Body of pancreas (tissue), 4 donors: ENCODE measurements around the gene DPT. TPM values are rescaled to one million over a fixed set of nuclear protein-coding genes. Genes with fewer than 3 reads are reported as not detected.

Experiments
- ATAC-seq: fragments of 150-250 bp; one replicate; pipeline ENCODE4 v1.9.1; 2016
- DNase-seq, 4 donors: peaks; one replicate each; pipeline ENCODE4 v3.0.0-alpha.2; 2019
- H3K27ac ChIP-seq, 4 donors: fragments of 200-600 bp; sonication (generic); 1 replicate in 3 of 4; 2 replicates in 1 of 4; pipeline versions ENCODE4 v1.5.1 to v1.6.1; 2016 to 2019; ENCODE audit warnings: mild to moderate bottlenecking in 1 of 4, mixed read lengths in 1 of 4, moderate library complexity in 1 of 4
- H3K27me3 ChIP-seq, 2 donors: fragments of 200-600 bp; sonication (generic); one replicate each; pipeline ENCODE4 v1.6.0; 2016; ENCODE audit warnings: mild to moderate bottlenecking in 1 of 2
- H3K36me3 ChIP-seq, 2 donors: fragments of 200-600 bp; sonication (generic); replicated peaks in 1 of 2; 2 replicates each; pipeline ENCODE4 v1.5.1; 2016; ENCODE audit warnings: low read depth in 2 of 2; ENCODE audit not compliant: insufficient read depth in 1 of 2
- H3K4me1 ChIP-seq: fragments of 200-600 bp; sonication (generic); one replicate; pipeline ENCODE4 v1.6.0; 2016
- H3K4me3 ChIP-seq, 2 donors: fragments of 200-600 bp; sonication (generic); 1 replicate in 1 of 2; 2 replicates in 1 of 2; pipeline ENCODE4 v1.5.1; 2016 to 2019
- H3K9me3 ChIP-seq, 3 donors: fragments of 200-600 bp; sonication (generic); 1 replicate in 2 of 3; 2 replicates in 1 of 3; pipeline ENCODE4 v1.5.1; 2016
- POLR2A ChIP-seq, 3 donors: fragments of 450-650 bp; IDR thresholded peaks; one replicate each; pipeline ENCODE4 v1.6.1; 2016; ENCODE audit warnings: antibody characterized with exemption in 3 of 3, mild to moderate bottlenecking in 2 of 3
- WGBS, 2 donors: methylation state at CpG; one replicate each; pipeline ENCODE4 v1.1.5; 2017; 5-methylcytosine and 5-hydroxymethylcytosine counted together
- intact Hi-C: fragments of 100-400 bp; cut with DNase I; formaldehyde crosslinking; loops from one replicate; pipeline ENCODE4 v1.15.1; 2023
- total RNA-seq, 2 donors: library from RNA; depleted of rRNA; stranded (reverse); fragments of >200 nt; gene quantifications; one replicate each; pipeline ENCODE4 v1.1.0, GENCODE V29; 2016
- TF ChIP-seq, protein P1 (sequence below), 7 experiments: fragments of 450-650 bp in 4 of 7; fragments of 200-600 bp in 3 of 7; sonication (generic) in 3 of 7; IDR thresholded peaks; one replicate each; pipeline ENCODE4 v1.5.1; 2016 to 2019; ENCODE audit warnings: antibody characterized with exemption in 7 of 7

Gene DPT
- total RNA-seq, 2 donors from 2014 or later = 25.4 to 57.1 TPM

DNA sequence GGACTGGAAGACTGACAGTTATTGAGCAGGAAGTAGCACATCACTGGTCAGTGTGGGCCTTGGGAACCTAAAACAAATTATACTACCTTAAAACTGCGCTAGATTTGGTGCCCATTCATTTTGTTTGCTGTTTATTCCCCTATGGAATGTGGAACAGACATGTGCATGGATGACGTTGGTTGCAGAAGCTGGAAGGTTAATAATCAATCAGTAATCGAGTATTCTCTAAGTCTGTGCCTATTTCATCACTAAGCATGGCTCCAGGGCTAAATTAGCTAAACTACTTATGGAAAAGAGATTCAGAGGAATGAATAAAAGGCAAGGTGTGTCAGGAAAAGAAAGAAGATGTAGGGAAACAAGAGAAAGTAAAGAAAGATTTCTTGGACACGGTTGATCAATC lies 33.5 kb upstream of the DPT start:
- no peak for DNase-seq
- ATAC-seq = no peak

DNA sequence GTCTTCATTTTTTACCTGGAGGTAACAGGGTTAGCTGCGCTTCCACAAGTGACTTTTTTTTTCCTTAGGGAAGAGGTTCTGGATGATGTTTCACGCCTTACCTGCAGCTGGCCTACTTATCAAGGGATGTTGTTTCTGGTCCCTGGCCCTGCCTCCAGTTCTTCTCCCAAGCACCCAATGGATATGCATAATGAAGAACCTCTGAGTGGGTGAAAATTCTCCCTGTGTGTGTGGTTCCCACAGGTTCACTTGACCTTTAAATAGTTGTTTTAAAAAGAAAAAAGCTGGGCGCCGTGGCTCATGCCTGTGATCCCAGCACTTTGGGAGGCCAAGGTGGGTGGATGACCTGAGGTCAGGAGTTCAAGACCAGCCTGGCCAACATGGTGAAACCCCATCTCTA lies 31.8 kb upstream of the DPT start:
- H3K27me3 ChIP-seq = no peaks in the 10 kb centered on the region
- H3K27ac ChIP-seq = no peak overlapping the region
- ATAC-seq (no peak), DNase-seq (no peak)
- H3K36me3 ChIP-seq = no peaks in the 10 kb centered on the region
- H3K4me3 ChIP-seq = no peak overlapping the region
- H3K9me3 ChIP-seq = no peaks in the 10 kb centered on the region
- WGBS, 2 donors = 95 to 100% methylated on average over 4 of the region's 4 CpGs
- peaks cover 9% of the 10 kb centered on the region for H3K4me1 ChIP-seq
- TF ChIP-seq POLR2A (IDR thresholded peaks at IDR 0.05) = no peak
- TF ChIP-seq, protein P1, sequence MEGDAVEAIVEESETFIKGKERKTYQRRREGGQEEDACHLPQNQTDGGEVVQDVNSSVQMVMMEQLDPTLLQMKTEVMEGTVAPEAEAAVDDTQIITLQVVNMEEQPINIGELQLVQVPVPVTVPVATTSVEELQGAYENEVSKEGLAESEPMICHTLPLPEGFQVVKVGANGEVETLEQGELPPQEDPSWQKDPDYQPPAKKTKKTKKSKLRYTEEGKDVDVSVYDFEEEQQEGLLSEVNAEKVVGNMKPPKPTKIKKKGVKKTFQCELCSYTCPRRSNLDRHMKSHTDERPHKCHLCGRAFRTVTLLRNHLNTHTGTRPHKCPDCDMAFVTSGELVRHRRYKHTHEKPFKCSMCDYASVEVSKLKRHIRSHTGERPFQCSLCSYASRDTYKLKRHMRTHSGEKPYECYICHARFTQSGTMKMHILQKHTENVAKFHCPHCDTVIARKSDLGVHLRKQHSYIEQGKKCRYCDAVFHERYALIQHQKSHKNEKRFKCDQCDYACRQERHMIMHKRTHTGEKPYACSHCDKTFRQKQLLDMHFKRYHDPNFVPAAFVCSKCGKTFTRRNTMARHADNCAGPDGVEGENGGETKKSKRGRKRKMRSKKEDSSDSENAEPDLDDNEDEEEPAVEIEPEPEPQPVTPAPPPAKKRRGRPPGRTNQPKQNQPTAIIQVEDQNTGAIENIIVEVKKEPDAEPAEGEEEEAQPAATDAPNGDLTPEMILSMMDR (IDR thresholded peaks at IDR 0.05) = no peak
- intact Hi-C loops = no loop called here

More for the DNA sequence above, 33.5 kb upstream of the DPT start:
- Histone ChIP-seq H3K9me3 (no peaks in the 10 kb centered on the region), H3K27ac (no peak overlapping the region), H3K36me3 (no peaks in the 10 kb centered on the region), H3K27me3 (no peaks in the 10 kb centered on the region), H3K4me1 (peaks cover 18% of the 10 kb centered on the region), H3K4me3 (no peak overlapping the region)
- no peak for TF ChIP-seq POLR2A (IDR thresholded peaks at IDR 0.05)
- TF ChIP-seq, protein P1 (IDR thresholded peaks at IDR 0.05) = no peak
- WGBS, 2 donors = 62 to 78% methylated on average over 4 of the region's 4 CpGs
- intact Hi-C loops = no loop called here

DNA sequence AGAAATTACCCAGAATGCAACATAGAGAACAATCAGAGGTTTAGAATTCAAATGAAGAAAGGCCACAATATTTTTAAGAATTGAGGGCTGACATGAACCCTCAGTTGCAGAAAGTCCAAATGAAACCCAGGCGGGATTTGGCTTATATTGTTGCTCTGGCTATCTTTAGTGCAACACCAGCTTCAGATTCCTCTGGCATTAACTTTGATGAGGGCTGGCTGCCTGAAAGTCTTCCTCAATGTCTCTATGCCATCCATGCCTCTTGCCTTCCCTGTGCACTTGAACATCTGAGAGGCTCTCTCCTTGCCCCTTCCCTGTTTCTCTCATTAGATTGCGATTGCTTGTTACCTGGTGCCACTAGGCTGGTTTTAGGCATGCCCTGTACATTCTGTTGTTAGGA lies 31.2 kb upstream of the DPT start:
- no peak overlapping the region for H3K27ac ChIP-seq
- no peaks in the 10 kb centered on the region for H3K27me3 ChIP-seq
- DNase-seq (no peak), ATAC-seq (no peak)
- intact Hi-C loops = no loop called here
- WGBS, 2 donors = 95 to 96% methylated on average over 2 of the region's 2 CpGs
- H3K36me3 ChIP-seq = no peaks in the 10 kb centered on the region
- no peak overlapping the region for H3K4me3 ChIP-seq
- peaks cover 9% of the 10 kb centered on the region for H3K4me1 ChIP-seq
- no peaks in the 10 kb centered on the region for H3K9me3 ChIP-seq
- no peak for TF ChIP-seq POLR2A (IDR thresholded peaks at IDR 0.05)
- TF ChIP-seq, protein P1 (IDR thresholded peaks at IDR 0.05) = no peak

DNA sequence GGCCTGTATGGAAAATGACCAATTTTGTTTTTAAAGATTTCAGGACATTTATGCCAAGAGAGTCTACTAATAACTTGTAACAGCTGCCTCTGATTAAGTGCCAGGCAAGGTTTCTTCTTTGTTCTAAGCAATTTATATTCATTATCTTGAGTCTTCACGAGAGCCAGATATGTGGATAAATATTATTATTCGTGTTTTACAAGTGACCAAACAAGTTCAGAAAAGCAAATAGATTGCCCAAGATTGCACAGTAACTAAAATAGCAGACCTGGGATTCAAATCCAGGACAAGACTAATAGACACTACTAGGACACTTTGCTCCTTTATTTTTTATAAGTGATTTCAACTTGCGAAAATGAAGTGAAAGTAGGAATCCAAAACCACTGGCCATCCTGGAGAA lies 30.1 kb upstream of the DPT start:
- TF ChIP-seq, protein P1 (IDR thresholded peaks at IDR 0.05) = no peak
- TF ChIP-seq POLR2A (IDR thresholded peaks at IDR 0.05) = no peak
- 33 to 38% methylated on average over 3 of the region's 3 CpGs for WGBS, 2 donors

DNA sequence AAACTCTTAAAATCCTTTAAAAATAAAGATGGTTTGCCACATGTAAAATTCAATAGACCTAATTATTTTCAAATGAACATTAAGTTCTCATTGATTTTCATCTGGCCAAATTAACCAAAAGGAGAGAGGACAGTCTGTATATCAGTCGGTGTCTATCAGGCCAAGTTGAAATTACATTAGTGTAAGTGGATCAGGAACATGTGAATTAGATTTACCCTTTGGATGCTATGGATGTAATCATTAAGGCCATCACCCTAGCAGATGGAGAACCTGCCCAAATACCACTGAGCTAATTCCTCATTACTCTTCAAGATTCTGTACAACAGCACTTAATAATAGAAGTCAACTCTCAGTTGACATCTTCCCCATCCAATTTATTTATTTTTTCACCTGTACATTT lies 29.5 kb upstream of the DPT start:
- intact Hi-C loops = loop anchor here (5.0 kb wide), 1 partner anchor 76 kb away; no protein-coding TSS in a partner anchor
- Histone ChIP-seq H3K27me3 (no peaks in the 10 kb centered on the region), H3K4me1 (peaks cover 9% of the 10 kb centered on the region), H3K36me3 (no peaks in the 10 kb centered on the region), H3K9me3 (no peaks in the 10 kb centered on the region), H3K27ac (no peak overlapping the region), H3K4me3 (no peak overlapping the region)
- WGBS, 2 donors = 100% methylated on average over 1 of the region's 1 CpG
- DNase-seq (no peak), ATAC-seq (no peak)
- TF ChIP-seq POLR2A (IDR thresholded peaks at IDR 0.05) = no peak
- TF ChIP-seq, protein P1 (IDR thresholded peaks at IDR 0.05) = no peak

More for the DNA sequence above, 30.1 kb upstream of the DPT start:
- intact Hi-C loops = loop anchor here (5.0 kb wide), 1 partner anchor 77 kb away; no protein-coding TSS in a partner anchor
- H3K27me3 ChIP-seq = no peaks in the 10 kb centered on the region
- ATAC-seq = peak; percentile 45
- DNase-seq = no peak
- H3K27ac ChIP-seq = no peak overlapping the region
- H3K4me1 ChIP-seq = peaks cover 9% of the 10 kb centered on the region
- H3K36me3 ChIP-seq = no peaks in the 10 kb centered on the region
- H3K4me3 ChIP-seq = no peak overlapping the region
- H3K9me3 ChIP-seq = no peaks in the 10 kb centered on the region
